ENCODE results near the gene USP6. TPM values are rescaled to one million over a fixed set of nuclear protein-coding genes. Genes with fewer than 3 reads are reported as not detected.
A peak's percentile ranks its signal among the peaks of the same experiment; 100 is the strongest.
"Not testable (repeated sequence)": the region's sequence is repeated elsewhere in the genome, so short reads cannot be mapped to it uniquely, and the experiment has no call there.

The USP6 gene
- total RNA-seq, 2 donors from 2014 or later: 0.13 TPM; not detected in 1

GRCh38 chr17:5126719-5127488 lies 11.1 kb downstream of the USP6 start:
- intact Hi-C loops (cut with DNase I): no loop called here
- Histone ChIP-seq H3K9ac (ENCODE audit: low read depth in 2 of 2, low read length in 2 of 2) (no peak overlapping the region), H3K36me3 (no peaks in the 10 kb centered on the region), H3K4me3 (no peak overlapping the region), H3K27ac (no peak overlapping the region), H3K9me3 (no peaks in the 10 kb centered on the region), H3K4me1 (no peaks in the 10 kb centered on the region), H3K27me3 (peaks cover 4% of the 10 kb centered on the region)
- no peak for TF ChIP-seq CTCF (IDR thresholded peaks at IDR 0.05)
- DNase-seq: peak; percentile 14

GRCh38 chr17:5127910-5128309 lies 12.1 kb downstream of the USP6 start:
- Histone ChIP-seq H3K27me3 (no peaks in the 10 kb centered on the region), H3K9ac (ENCODE audit: low read depth in 2 of 2, low read length in 2 of 2) (no peak overlapping the region), H3K4me3 (no peak overlapping the region), H3K27ac (no peak overlapping the region), H3K9me3 (no peaks in the 10 kb centered on the region), H3K4me1 (no peaks in the 10 kb centered on the region), H3K36me3 (no peaks in the 10 kb centered on the region)
- peak; percentile 7 for DNase-seq
- intact Hi-C loops (cut with DNase I): no loop called here
- TF ChIP-seq CTCF (IDR thresholded peaks at IDR 0.05): no peak

GRCh38 chr17:5128387-5128786 lies 12.6 kb downstream of the USP6 start:
- H3K4me3 ChIP-seq; H3K4me1 ChIP-seq; H3K27ac ChIP-seq; H3K36me3 ChIP-seq; intact Hi-C loops (cut with DNase I); H3K9me3 ChIP-seq; H3K9ac ChIP-seq (ENCODE audit: low read depth in 2 of 2, low read length in 2 of 2); H3K27me3 ChIP-seq: not testable (repeated sequence)
- DNase-seq: peak; percentile 3

- H3K36me3 ChIP-seq: no peaks in the 10 kb centered on the region
- TF ChIP-seq CTCF (IDR thresholded peaks at IDR 0.05): no peak
- no peak overlapping the region for H3K4me3 ChIP-seq
- H3K4me1 ChIP-seq: no peaks in the 10 kb centered on the region
- intact Hi-C loops (cut with DNase I): no loop called here
- H3K9ac ChIP-seq (ENCODE audit: low read depth in 2 of 2, low read length in 2 of 2): no peak overlapping the region
- no peak for DNase-seq
- no peak overlapping the region for H3K27ac ChIP-seq
- no peaks in the 10 kb centered on the region for H3K27me3 ChIP-seq
- H3K9me3 ChIP-seq: no peaks in the 10 kb centered on the region
Measured at GRCh38 chr17:5128905-5129535, 13.2 kb downstream of the USP6 start.

- peak; percentile 12 for DNase-seq
- H3K9ac ChIP-seq (ENCODE audit: low read depth in 2 of 2, low read length in 2 of 2); H3K9me3 ChIP-seq; H3K27me3 ChIP-seq; H3K4me1 ChIP-seq; H3K36me3 ChIP-seq; H3K27ac ChIP-seq; intact Hi-C loops (cut with DNase I); H3K4me3 ChIP-seq: not testable (repeated sequence)
Measured at GRCh38 chr17:5129770-5130169, 13.9 kb downstream of the USP6 start.

GRCh38 chr17:5130261-5130660 lies 14.4 kb downstream of the USP6 start:
- intact Hi-C loops (cut with DNase I); H3K27me3 ChIP-seq; H3K27ac ChIP-seq; H3K9ac ChIP-seq (ENCODE audit: low read depth in 2 of 2, low read length in 2 of 2); H3K9me3 ChIP-seq; H3K36me3 ChIP-seq; H3K4me1 ChIP-seq; H3K4me3 ChIP-seq: not testable (repeated sequence)
- DNase-seq: peak; percentile 11

GRCh38 chr17:5130687-5131086 lies 14.9 kb downstream of the USP6 start:
- H3K9me3 ChIP-seq; H3K4me1 ChIP-seq; H3K4me3 ChIP-seq; H3K27ac ChIP-seq; H3K27me3 ChIP-seq; H3K9ac ChIP-seq (ENCODE audit: low read depth in 2 of 2, low read length in 2 of 2); intact Hi-C loops (cut with DNase I); H3K36me3 ChIP-seq: not testable (repeated sequence)
- peak; percentile 13 for DNase-seq

All from colonic mucosa (tissue), 4 donors.